B cell (primary cell): Measurements from ENCODE around the gene KDM7A.

Experiments
- CTCF ChIP-seq: fragments of 200-600 bp; IDR thresholded peaks from one replicate; pipeline ENCODE4 v1.8.0; 2022; ENCODE audit warnings: antibody characterized with exemption, mild to moderate bottlenecking
- EZH2 ChIP-seq: IDR thresholded peaks from 2 replicates; pipeline ENCODE4 v1.6.1; 2012; ENCODE audit warnings: borderline replicate concordance, low read depth, mild to moderate bottlenecking, moderate library complexity, low read length; ENCODE audit not compliant: insufficient read depth, poor library complexity, severe bottlenecking

DNA sequence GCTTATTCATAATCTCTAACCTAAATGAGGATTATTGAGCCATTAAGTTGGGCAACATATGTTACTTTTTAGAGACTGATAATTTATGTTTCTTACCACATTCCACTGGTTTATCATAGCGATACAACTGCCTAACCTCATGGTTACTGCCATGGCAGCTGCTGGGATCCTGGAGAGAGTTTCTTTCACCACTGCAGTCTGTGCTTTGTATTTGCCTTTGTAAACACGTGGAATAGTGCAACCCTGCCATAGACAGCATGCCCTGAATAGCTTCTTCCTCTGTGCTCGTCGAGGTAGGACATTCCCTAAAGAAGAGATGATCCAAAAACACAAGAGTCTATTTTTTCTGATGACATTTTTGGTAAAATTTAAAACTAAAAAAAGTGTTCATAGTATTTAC is 80.3 kb downstream of the KDM7A start:
- TF ChIP-seq CTCF (no peak), EZH2 (no peak)
